GM23338 (cell line): ENCODE measurements around the gene C20orf204. TPM values are rescaled to one million over a fixed set of nuclear protein-coding genes. Genes with fewer than 3 reads are reported as not detected.

Source experiments
- ATAC-seq: fragments of 200-7000 bp; cut with Tn5 transposase; 3 replicates; pipeline ENCODE4 v1.9.1; 2020
- DNase-seq: peaks from one replicate; pipeline ENCODE4 v3.0.0-alpha.2; 2015; ENCODE audit warnings: low spot score
- H2AFZ ChIP-seq: fragments of 200-600 bp; sonication (generic); 2 replicates; pipeline ENCODE4 v1.8.0; 2016; ENCODE audit warnings: antibody characterized with exemption, mild to moderate bottlenecking, moderate library complexity
- H3F3A ChIP-seq: fragments of 200-600 bp; sonication (generic); replicated peaks from 2 replicates; pipeline ENCODE4 v1.8.0; 2017; ENCODE audit warnings: antibody characterized with exemption, mixed run types, low read depth
- H3K27ac ChIP-seq: fragments of 200-600 bp; sonication (generic); 2 replicates; pipeline ENCODE4 v1.6.1; 2016; ENCODE audit warnings: low read depth
- H3K27me3 ChIP-seq: fragments of 200-600 bp; sonication (generic); 2 replicates; pipeline ENCODE4 v1.8.0; 2016; ENCODE audit warnings: mild to moderate bottlenecking, mixed run types, moderate library complexity; ENCODE audit not compliant: insufficient read depth
- H3K36me3 ChIP-seq: fragments of 200-600 bp; sonication (generic); 2 replicates; pipeline ENCODE4 v1.8.0; 2016; ENCODE audit warnings: mild to moderate bottlenecking; ENCODE audit not compliant: insufficient read depth
- H3K4me1 ChIP-seq: fragments of 200-600 bp; sonication (generic); 2 replicates; pipeline ENCODE4 v1.8.0; 2016; ENCODE audit warnings: mild to moderate bottlenecking, moderate library complexity; ENCODE audit not compliant: insufficient read depth
- H3K4me2 ChIP-seq: fragments of 200-600 bp; sonication (generic); 2 replicates; pipeline ENCODE4 v1.7.1; 2017; ENCODE audit warnings: mixed run types
- H3K4me3 ChIP-seq: fragments of 200-600 bp; sonication (generic); 2 replicates; pipeline ENCODE4 v1.6.1; 2016; ENCODE audit warnings: mixed run types
- H3K79me2 ChIP-seq: fragments of 200-600 bp; sonication (generic); replicated peaks from 2 replicates; pipeline ENCODE4 v1.8.0; 2017; ENCODE audit warnings: mild to moderate bottlenecking; ENCODE audit not compliant: insufficient read depth
- H3K9me2 ChIP-seq: fragments of 200-600 bp; sonication (generic); 2 replicates; pipeline ENCODE4 v1.8.0; 2017; ENCODE audit not compliant: insufficient read depth
- H4K20me1 ChIP-seq: fragments of 200-600 bp; sonication (generic); replicated peaks from 2 replicates; pipeline ENCODE4 v1.8.0; 2017; ENCODE audit warnings: mild to moderate bottlenecking; ENCODE audit not compliant: insufficient read depth
- H3K27ac Mint-ChIP-seq: 2 replicates; pipeline ENCODE4 v1.8.0; 2020; ENCODE audit warnings: inconsistent platforms, mild to moderate bottlenecking, moderate library complexity, mixed read lengths
- H3K27me3 Mint-ChIP-seq: 3 replicates; pipeline ENCODE4 v1.8.0; 2022; ENCODE audit warnings: low read depth, mild to moderate bottlenecking, moderate library complexity, mixed read lengths, inconsistent platforms; ENCODE audit not compliant: insufficient read depth, poor library complexity
- H3K36me3 Mint-ChIP-seq: 3 replicates; pipeline ENCODE4 v1.8.0; 2021; ENCODE audit warnings: low read depth, mild to moderate bottlenecking, inconsistent platforms, moderate library complexity, mixed read lengths
- H3K4me1 Mint-ChIP-seq: 3 replicates; pipeline ENCODE4 v1.8.0; 2020; ENCODE audit warnings: mild to moderate bottlenecking, inconsistent platforms, mixed read lengths
- H3K4me3 Mint-ChIP-seq: 3 replicates; pipeline ENCODE4 v1.8.0; 2021; ENCODE audit warnings: moderate library complexity, mild to moderate bottlenecking, inconsistent platforms, mixed read lengths
- H3K9me3 Mint-ChIP-seq: 3 replicates; pipeline ENCODE4 v1.8.0; 2020; ENCODE audit warnings: moderate library complexity, mild to moderate bottlenecking, inconsistent platforms, mixed read lengths
- CTCF ChIP-seq, 2 experiments: fragments of 200-600 bp in 1 of 2; sonication (generic) in 1 of 2; conservative IDR thresholded peaks; 2 replicates each; pipeline versions ENCODE4 v1.5.1 to v1.6.1; 2016 to 2017; ENCODE audit warnings: antibody characterized with exemption in 2 of 2, low read depth in 2 of 2, mild to moderate bottlenecking in 2 of 2, moderate library complexity in 1 of 2
- ETS1 ChIP-seq: IDR thresholded peaks from 2 replicates; pipeline ENCODE4 v1.6.1; 2016; ENCODE audit warnings: antibody characterized with exemption
- EZH2 ChIP-seq: fragments of 200-600 bp; sonication (generic); IDR thresholded peaks from one replicate; pipeline ENCODE4 v1.8.0; 2017; ENCODE audit warnings: antibody characterized with exemption, mild to moderate bottlenecking, low read depth; ENCODE audit not compliant: unreplicated experiment
- EZH2phosphoT487 ChIP-seq: fragments of 200-600 bp; sonication (generic); IDR thresholded peaks from one replicate; pipeline ENCODE4 v1.8.1; 2018; ENCODE audit warnings: antibody characterized with exemption; ENCODE audit not compliant: unreplicated experiment
- JUNB ChIP-seq: IDR thresholded peaks from one replicate; pipeline ENCODE4 v1.6.1; 2016; ENCODE audit warnings: antibody characterized with exemption; ENCODE audit not compliant: unreplicated experiment
- POLR2AphosphoS5 ChIP-seq: IDR thresholded peaks from 2 replicates; pipeline ENCODE4 v1.6.1; 2016; ENCODE audit warnings: antibody characterized with exemption, low read depth
- REST ChIP-seq: IDR thresholded peaks from one replicate; pipeline ENCODE4 v1.6.1; 2018; ENCODE audit warnings: antibody characterized with exemption; ENCODE audit not compliant: unreplicated experiment
- STAT1 ChIP-seq: IDR thresholded peaks from one replicate; pipeline ENCODE4 v1.6.1; 2016; ENCODE audit warnings: antibody characterized with exemption; ENCODE audit not compliant: unreplicated experiment
- ZNF114 ChIP-seq: fragments of 250-450 bp; sonication (Bioruptor Pico); IDR thresholded peaks from 2 replicates; pipeline ENCODE4 v1.5.0; 2020; ENCODE audit warnings: mild to moderate bottlenecking, moderate library complexity
- ZNF331 ChIP-seq: fragments of 250-450 bp; sonication (Bioruptor Pico); IDR thresholded peaks from 2 replicates; pipeline ENCODE4 v1.5.0; 2020; ENCODE audit warnings: low read depth, mild to moderate bottlenecking, moderate library complexity
- ZNF462 ChIP-seq: fragments of 250-450 bp; sonication (Bioruptor Pico); IDR thresholded peaks from 2 replicates; pipeline ENCODE4 v1.5.0; 2020; ENCODE audit warnings: mild to moderate bottlenecking, moderate library complexity
- polyA plus RNA-seq: library from polyadenylated mRNA; unstranded; fragments of >200 nt; fragmentation: Nextera tagmentation; extraction: Ambion mirVana; gene quantifications from 2 replicates; pipeline ENCODE4 v1.2.1, GENCODE V29; 2016
- total RNA-seq: library from RNA; depleted of rRNA; stranded (reverse); fragments of >200 nt; shearing (Covaris generic); gene quantifications from 2 replicates; pipeline ENCODE4 v1.2.3, GENCODE V29; 2014

The C20orf204 gene
- total and polyA plus RNA-seq, 2 experiments from 2014 or later = 0.73 to 0.82 TPM

- Histone ChIP-seq H3K79me2 (no peaks in the 10 kb centered on the region), H3F3A (peaks cover 10% of the 10 kb centered on the region; the same call in 1 of the 2 replicates), H3K4me3 (no peak overlapping the region), H4K20me1 (no peaks in the 10 kb centered on the region), H3K4me2 (no peak overlapping the region), H3K36me3 (no peaks in the 10 kb centered on the region), H3K27ac (no peak overlapping the region), H3K9me2 (no peaks in the 10 kb centered on the region), H2AFZ (no peak overlapping the region), H3K27me3 (peaks cover 78% of the 10 kb centered on the region), H3K4me1 (peaks cover 44% of the 10 kb centered on the region)
- Mint-ChIP-seq H3K4me1 (peaks cover 30% of the 10 kb centered on the region), H3K27ac (no peak overlapping the region), H3K9me3 (no peaks in the 10 kb centered on the region), H3K27me3 (peaks cover 63% of the 10 kb centered on the region), H3K4me3 (peak overlapping the region; percentile 18; the same call in 1 of the 3 replicates), H3K36me3 (no peaks in the 10 kb centered on the region; the same call in 2 of the 3 replicates)
- ATAC-seq (no peak), DNase-seq (no peak)
- TF ChIP-seq CTCF (conservative IDR thresholded peaks at IDR 0.05; ENCODE audit: low read depth in 2 of 2) (no peak), ETS1 (no peak), EZH2 (no peak), REST (no peak), STAT1 (no peak), ZNF331 (no peak), EZH2phosphoT487 (no peak), ZNF462 (CRISPR knock-in tag) (no peak), POLR2AphosphoS5 (no peak), ZNF114 (no peak), JUNB (no peak)
Measured at GRCh38 chr20:64040231-64041039, 4.5 kb downstream of the C20orf204 start.
